AML-193 (cell line): ENCODE data around the gene ENPP4.
"Not testable (repeated sequence)": the region's sequence is repeated elsewhere in the genome, so short reads cannot be mapped to it uniquely, and the experiment has no call there.

ENCODE experiments used
- DNase-seq, 2 experiments: peaks; one replicate each; lab custom pipeline; 2025; lab: John Stamatoyannopoulos, UW

The ENPP4 gene

DNA sequence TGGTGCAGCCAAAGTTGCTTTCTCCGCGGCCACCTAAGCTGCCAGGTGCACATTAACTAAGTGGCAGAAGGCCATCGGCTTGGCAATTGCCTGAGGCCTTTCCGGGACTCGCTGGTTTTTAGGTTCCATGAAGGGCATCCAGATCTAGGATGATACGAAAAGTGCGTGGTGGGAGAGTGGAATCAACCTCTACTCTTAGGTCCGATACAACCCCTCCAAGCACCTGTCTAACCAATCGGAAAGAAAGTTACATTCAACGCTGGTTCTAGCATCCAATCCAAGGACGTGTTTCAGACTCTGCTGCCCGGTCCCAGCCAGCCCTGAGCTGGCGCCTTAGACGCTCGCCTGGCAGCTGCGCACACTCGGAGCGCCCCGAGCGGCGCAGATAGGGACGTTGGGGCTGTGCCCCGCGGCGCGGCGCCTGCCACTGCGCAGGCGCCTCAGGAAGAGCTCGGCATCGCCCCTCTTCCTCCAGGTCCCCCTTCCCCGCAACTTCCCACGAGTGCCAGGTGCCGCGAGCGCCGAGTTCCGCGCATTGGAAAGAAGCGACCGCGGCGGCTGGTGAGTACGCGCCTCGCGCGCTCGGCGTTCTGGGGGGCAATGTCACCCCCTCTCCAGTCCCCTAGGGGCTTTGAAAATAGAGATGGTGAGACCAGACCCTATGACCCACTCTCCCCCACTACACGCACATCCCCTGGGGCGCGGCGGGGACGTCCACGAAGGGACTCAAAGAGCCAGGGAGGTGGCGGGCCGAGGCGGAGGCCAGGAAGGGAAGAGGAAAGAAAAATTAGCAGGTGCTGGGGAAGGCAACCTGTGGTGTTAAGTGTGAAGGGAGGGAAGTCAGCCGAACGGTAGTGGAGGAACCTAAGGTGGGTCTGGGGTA is at the start of gene ENPP4:
Gene ENPP4 (plus strand): TSS at position 361 of the 883 bp plus-strand sequence. CDS start 9,595 bp downstream, outside the sequence.
- DNase-seq: peak; percentile 97 to 98

- DNase-seq: no peak
Observed at GRCh38 chr6:46080111-46080510, 49.7 kb upstream of the ENPP4 start.

DNA sequence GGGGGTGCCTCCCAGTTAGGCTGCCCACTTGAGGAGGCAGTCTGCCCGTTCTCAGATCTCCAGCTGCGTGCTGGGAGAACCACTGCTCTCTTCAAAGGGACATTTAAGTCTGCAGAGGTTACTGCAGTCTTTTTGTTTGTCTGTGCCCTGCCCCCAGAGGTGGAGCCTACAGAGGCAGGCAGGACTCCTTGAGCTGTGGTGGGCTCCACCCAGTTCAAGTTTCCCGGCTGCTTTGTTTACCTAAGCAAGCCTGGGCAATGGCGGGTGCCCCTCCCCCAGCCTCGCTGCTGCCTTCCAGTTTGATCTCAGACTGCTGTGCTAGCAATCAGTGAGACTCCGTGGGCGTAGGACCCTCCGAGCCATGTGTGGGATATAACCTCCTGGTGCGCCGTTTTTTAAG is 44.1 kb upstream of the ENPP4 start:
- DNase-seq: not testable (repeated sequence)

- peak; percentile 58 to 65 for DNase-seq
Observed at GRCh38 chr6:46090115-46091079, 39.4 kb upstream of the ENPP4 start.

GRCh38 chr6:46091080-46091478 is 38.7 kb upstream of the ENPP4 start:
- no peak for DNase-seq

- DNase-seq: no peak
Observed at GRCh38 chr6:46095251-46095650, 34.5 kb upstream of the ENPP4 start.

DNA sequence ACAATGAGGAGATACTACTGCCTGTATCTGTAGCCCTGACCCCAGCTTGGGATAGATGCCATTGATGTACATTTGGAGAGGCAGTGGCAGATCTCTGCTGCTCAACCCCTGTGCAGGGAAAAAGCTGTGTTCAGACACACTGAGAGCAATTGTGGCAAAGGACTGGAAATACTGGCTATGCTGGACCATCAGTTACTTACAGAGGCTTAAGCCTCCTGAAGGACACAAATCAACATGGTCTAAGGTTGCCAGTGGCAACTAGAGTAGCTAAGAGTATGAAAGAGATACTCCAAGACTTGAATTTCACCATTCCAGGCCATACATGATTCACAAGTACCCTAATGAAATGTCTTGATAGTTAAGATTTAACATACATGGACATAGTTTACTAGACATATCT is 32.4 kb upstream of the ENPP4 start:
- DNase-seq: no peak

DNA sequence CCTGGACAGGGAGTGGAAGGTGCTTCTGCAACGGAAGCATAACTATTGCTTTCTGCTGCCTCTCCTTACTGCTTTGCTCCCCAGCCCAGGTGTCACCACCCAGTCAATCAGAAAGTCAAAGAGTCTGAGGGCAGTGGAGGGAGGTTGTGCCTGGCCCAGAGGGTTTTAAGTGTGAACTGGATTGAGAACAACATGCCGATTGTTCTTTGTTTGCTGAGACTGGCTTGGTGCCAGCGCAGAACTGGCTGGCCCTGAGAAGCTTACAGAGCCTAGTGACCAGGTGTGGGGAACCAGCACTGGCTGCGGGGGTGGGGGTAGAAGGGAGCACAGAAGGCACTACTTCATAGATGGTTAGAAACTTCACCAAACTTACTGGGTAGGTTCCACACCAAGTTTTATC is 31.1 kb upstream of the ENPP4 start:
- DNase-seq: no peak

DNA sequence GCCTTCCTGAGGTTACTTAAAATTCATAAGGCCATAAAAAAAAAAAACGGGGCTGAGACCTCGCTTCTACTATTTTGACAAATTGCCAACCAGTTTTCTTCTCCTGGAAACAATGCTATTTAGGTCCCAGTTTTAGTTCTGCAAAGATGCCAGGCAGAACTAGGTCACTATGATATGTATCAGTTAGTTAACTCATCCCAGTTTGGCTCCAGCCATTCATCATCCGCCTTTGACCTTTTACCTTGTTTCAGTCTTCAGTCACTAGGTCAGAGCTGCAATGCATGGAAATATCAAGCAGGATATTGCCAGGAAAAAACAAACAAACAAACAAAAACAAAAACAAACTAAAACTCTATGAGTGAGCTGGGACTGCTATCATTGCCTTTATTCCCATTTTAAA is 29.8 kb upstream of the ENPP4 start:
- no peak for DNase-seq

GRCh38 chr6:46102123-46102522 is 27.7 kb upstream of the ENPP4 start:
- no peak for DNase-seq

GRCh38 chr6:46103441-46104115 is 26.2 kb upstream of the ENPP4 start:
- DNase-seq: no peak

DNA sequence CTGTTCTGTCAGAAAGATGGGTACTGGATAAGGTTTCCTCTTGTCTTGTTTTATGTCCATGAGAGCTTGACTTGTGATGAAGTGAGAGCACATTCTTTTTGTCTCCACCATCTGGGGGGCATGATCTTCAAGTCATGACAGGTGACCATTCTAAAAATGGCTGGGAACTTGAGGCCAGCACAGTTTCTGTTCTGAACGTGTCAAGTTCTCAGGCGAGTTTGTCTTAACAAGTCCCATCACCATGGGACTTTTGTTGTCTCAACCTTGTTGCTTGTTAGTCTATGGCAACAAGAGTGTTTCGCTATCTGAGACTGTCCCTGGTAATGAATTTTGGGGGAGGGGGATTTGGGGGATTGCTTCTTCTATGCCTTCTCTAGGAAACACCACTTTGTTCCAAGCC is 25.6 kb upstream of the ENPP4 start:
- DNase-seq: no peak

DNA sequence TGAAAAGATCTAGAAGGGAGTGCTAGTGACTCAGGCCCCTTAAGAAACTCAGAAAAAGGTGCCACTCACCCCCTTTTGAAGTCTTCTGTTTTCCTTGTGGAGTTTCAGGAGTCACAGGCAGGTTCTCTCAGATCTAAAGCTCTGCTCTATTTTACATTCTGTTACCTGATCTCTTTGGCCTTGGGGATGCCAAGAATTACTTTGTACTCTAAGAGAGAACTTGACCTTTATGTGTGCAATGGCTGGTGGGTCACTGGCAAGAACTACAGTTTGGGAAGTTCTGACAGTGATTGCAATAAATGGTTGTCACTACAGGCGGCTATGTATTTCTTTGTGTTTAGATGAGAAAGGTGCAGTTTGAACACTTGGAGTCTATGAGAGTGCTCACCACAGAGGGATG is 24.2 kb upstream of the ENPP4 start:
- DNase-seq: no peak

GRCh38 chr6:46113370-46113769 is 16.4 kb upstream of the ENPP4 start:
- DNase-seq: no peak

GRCh38 chr6:46115634-46116033 is 14.2 kb upstream of the ENPP4 start:
- no peak for DNase-seq

DNA sequence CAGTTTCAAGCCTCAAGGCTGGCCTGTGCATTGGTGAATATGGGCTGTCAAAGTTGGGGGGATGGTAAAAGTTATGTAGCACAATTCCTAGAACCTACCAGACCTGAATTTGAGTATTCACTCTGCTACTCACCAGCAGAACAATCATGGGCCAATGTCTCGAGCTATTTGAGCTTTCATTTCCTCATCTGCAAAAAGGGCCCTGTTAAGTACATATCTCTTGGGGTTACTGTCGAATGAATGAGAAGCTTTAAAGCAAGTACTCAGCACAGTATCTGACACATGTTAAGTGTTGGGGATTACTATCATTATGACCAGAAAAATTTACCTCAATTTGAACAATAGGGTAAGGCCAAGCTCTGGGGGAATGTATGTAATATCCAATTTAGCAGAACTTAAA is 13.5 kb upstream of the ENPP4 start:
- DNase-seq: no peak

- DNase-seq: no peak
Observed at GRCh38 chr6:46118157-46118556, 11.6 kb upstream of the ENPP4 start.

DNA sequence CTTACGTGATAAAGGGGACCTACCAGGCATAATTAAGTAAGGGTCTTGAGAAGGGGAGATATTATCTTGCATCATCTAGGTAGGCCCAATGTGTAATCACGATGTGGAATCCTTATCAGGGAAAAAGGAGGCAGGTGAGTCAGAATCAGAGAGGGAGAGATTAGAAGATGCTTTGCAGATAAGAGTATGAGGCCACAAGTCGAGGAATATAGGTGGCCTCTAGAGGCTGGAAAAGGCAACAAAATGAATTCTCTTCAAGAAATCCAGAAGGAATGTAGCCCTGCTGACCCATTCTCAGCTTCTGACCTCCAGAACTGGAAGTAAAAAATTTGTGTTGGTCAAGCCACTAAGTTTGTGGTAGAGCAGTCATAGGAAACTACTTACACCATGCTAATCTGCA is 11.0 kb upstream of the ENPP4 start:
- DNase-seq: no peak

GRCh38 chr6:46119679-46120078 is 10.1 kb upstream of the ENPP4 start:
- not testable (repeated sequence) for DNase-seq

DNA sequence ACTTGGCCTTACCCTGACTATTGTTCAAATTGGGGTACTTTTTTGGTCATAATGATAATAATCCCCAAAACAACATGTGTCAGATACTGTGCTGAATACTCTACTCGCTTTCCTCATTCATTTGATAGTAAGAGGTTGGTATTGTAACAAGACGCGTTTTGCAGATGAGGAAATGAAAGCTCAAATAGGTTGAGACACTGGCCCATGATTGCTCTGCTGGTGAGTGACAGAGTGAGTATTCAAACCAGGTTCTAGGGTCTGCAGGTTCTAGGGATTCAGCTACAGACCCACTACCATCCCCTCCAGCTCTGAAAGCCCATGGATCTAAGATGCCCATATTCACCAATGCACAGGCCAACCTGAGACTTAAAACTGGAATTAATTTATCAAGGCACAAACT is 1.3 kb upstream of the ENPP4 start:
- DNase-seq: peak; percentile 47 to 54

DNA sequence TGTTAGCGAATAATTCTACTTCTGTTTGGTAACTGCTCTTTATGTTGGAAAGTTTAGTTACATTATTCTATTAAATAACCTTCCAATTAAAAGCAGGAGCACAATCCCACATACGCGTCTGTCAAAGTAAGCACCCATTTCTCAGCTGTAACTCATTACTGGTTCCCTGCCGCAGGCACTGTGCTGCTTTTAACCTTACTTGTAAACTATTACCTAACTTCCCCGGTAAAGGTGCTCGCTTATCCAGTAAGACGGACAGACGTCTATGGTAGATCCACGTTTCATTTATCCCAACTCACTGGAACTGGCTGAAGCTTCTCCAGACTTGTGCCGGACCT is 529 bp upstream of the ENPP4 start:
- DNase-seq: peak in 1 of 2 experiments; percentile 44

DNA sequence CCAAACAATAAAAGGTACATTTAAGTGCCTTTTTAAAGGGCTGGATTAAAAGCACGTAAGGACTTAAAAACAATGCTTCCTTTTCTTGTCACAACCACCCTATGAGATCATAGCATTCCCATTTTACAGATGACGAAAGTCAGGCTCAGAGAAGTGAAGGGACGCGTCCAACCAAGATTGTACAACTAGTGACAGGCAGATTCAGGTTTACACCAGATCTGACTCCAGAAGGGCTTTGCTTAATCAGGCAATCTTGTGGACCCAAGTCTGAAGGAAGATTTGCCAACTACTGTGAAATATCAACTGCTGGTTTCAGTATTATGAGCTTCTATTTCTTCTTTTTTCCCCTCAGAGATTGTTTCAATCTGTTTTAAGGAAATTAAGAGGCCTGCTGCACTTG is 877 bp downstream of the ENPP4 start:
- DNase-seq: peak; percentile 48 to 56
